HepG2 (cell line): ENCODE measurements around the gene THADA. TPM values are rescaled to one million over a fixed set of nuclear protein-coding genes. Genes with fewer than 3 reads are reported as not detected.

Experiments used
- ASH2L ChIP-seq: fragments of 300-600, 200-600 bp; sonication (generic); IDR thresholded peaks from 2 replicates; pipeline ENCODE4 v1.7.0; 2017; ENCODE audit warnings: low read depth, mild to moderate bottlenecking, moderate library complexity, mixed read lengths, low read length; ENCODE audit not compliant: insufficient read length
- ATAD3A ChIP-seq: sonication (generic); formaldehyde crosslinking; IDR thresholded peaks from 2 replicates; pipeline ENCODE4 v1.4.0; 2020; ENCODE audit warnings: missing genetic modification reagents
- CHD4 ChIP-seq: fragments of 200-600 bp; sonication (generic); IDR thresholded peaks from 2 replicates; pipeline ENCODE4 v1.7.0; 2017; ENCODE audit warnings: mild to moderate bottlenecking, low read length, borderline replicate concordance
- HIC2 ChIP-seq: sonication (generic); formaldehyde crosslinking; IDR thresholded peaks from 2 replicates; pipeline ENCODE4 v1.9.0; 2022; ENCODE audit warnings: low read depth, missing genetic modification reagents
- HNF1B ChIP-seq: sonication (generic); formaldehyde crosslinking; IDR thresholded peaks from 2 replicates; pipeline ENCODE4 v1.5.1; 2020; ENCODE audit warnings: mild to moderate bottlenecking, moderate library complexity, missing genetic modification reagents
- KDM6A ChIP-seq: IDR thresholded peaks from 2 replicates; pipeline ENCODE4 v1.6.1; 2016; ENCODE audit warnings: low read depth
- MED13 ChIP-seq: sonication (generic); formaldehyde crosslinking; IDR thresholded peaks from 2 replicates; pipeline ENCODE4 v1.5.0; 2020; ENCODE audit warnings: missing genetic modification reagents
- NCOR1 ChIP-seq: fragments of 200-600 bp; sonication (generic); IDR thresholded peaks from 2 replicates; pipeline ENCODE4 v1.7.0; 2017; ENCODE audit warnings: antibody characterized with exemption, low read length, borderline replicate concordance
- PITX1 ChIP-seq: sonication (generic); formaldehyde crosslinking; IDR thresholded peaks from 2 replicates; pipeline ENCODE4 v1.5.1; 2020; ENCODE audit warnings: mild to moderate bottlenecking, missing genetic modification reagents
- SALL1 ChIP-seq: sonication (generic); formaldehyde crosslinking; IDR thresholded peaks from 2 replicates; pipeline ENCODE4 v1.8.0; 2022; ENCODE audit warnings: mild to moderate bottlenecking, missing genetic modification reagents
- SETDB1 ChIP-seq: sonication (generic); formaldehyde crosslinking; IDR thresholded peaks from 2 replicates; pipeline ENCODE4 v1.5.1; 2020; ENCODE audit warnings: missing genetic modification reagents, mild to moderate bottlenecking, borderline replicate concordance
- SIN3B ChIP-seq: fragments of 150-350 bp; IDR thresholded peaks from 2 replicates; pipeline ENCODE4 v1.6.1; 2014; ENCODE audit warnings: low read length
- SMYD3 ChIP-seq: sonication (generic); formaldehyde crosslinking; IDR thresholded peaks from 2 replicates; pipeline ENCODE4 v1.8.1; 2023; ENCODE audit warnings: mild to moderate bottlenecking, missing genetic modification reagents
- TBX2 ChIP-seq: sonication (generic); formaldehyde crosslinking; IDR thresholded peaks from 2 replicates; pipeline ENCODE4 v1.5.0; 2020; ENCODE audit warnings: missing genetic modification reagents, mild to moderate bottlenecking, borderline replicate concordance
- U2AF1 ChIP-seq: fragments of 200-400 bp; formaldehyde crosslinking; optimal IDR thresholded peaks from 2 replicates; pipeline ENCODE3; 2017; ENCODE audit warnings: mild to moderate bottlenecking, low read depth, low read length
- ZBTB34 ChIP-seq: sonication (generic); formaldehyde crosslinking; IDR thresholded peaks from 2 replicates; pipeline ENCODE4 v1.8.0; 2022; ENCODE audit warnings: mild to moderate bottlenecking, missing genetic modification reagents
- ZEB1 ChIP-seq: IDR thresholded peaks from 2 replicates; pipeline ENCODE4 v1.6.1; 2012; ENCODE audit warnings: mild to moderate bottlenecking, low read depth, inconsistent platforms; ENCODE audit not compliant: insufficient replicate concordance
- ZFP37 ChIP-seq: sonication (generic); formaldehyde crosslinking; IDR thresholded peaks from 2 replicates; pipeline ENCODE4 v1.4.0; 2020; ENCODE audit warnings: missing genetic modification reagents, borderline replicate concordance
- ZKSCAN5 ChIP-seq: sonication (generic); formaldehyde crosslinking; IDR thresholded peaks from 2 replicates; pipeline ENCODE4 v1.5.1; 2020; ENCODE audit warnings: mild to moderate bottlenecking, missing genetic modification reagents
- ZNF260 ChIP-seq: sonication (generic); formaldehyde crosslinking; IDR thresholded peaks from 2 replicates; pipeline ENCODE4 v1.4.0; 2020; ENCODE audit warnings: missing genetic modification reagents, low read depth, mild to moderate bottlenecking, borderline replicate concordance
- ZNF558 ChIP-seq: sonication (generic); formaldehyde crosslinking; IDR thresholded peaks from 2 replicates; pipeline ENCODE4 v1.9.0; 2022; ENCODE audit warnings: mild to moderate bottlenecking, missing genetic modification reagents, borderline replicate concordance
- ZNF639 ChIP-seq: conservative IDR thresholded peaks from 2 replicates; pipeline ENCODE4 v1.6.1; 2018; ENCODE audit warnings: missing genetic modification reagents
- ZNF766 ChIP-seq: sonication (generic); formaldehyde crosslinking; IDR thresholded peaks from 2 replicates; pipeline ENCODE4 v1.5.0; 2020; ENCODE audit warnings: missing genetic modification reagents, borderline replicate concordance
- ZSCAN9 ChIP-seq: IDR thresholded peaks from 2 replicates; pipeline ENCODE4 v1.6.1; 2016; ENCODE audit warnings: borderline replicate concordance
- polyA plus RNA-seq, 8 experiments: library from polyadenylated mRNA; depleted of rRNA in 3 of 8; stranded (reverse) in 7 of 8; unstranded in 1 of 8; fragments of >200 nt; fragmentation: Illumina TruSeq in 4 of 8; extraction: Trizol in 4 of 8; gene quantifications; 2 replicates each; pipeline versions ENCODE4 v1.2.1 to v1.2.3, GENCODE V29; 2011 to 2016; ENCODE audit warnings: low read depth in 4 of 8, missing spikeins in 1 of 8, mixed read lengths in 1 of 8; ENCODE audit not compliant: insufficient read depth in 1 of 8
- total RNA-seq, 5 experiments: library from RNA; depleted of rRNA; stranded (reverse); fragments of >200 nt; fragmentation: Illumina TruSeq; extraction: Trizol; gene quantifications; 2 replicates each; pipeline ENCODE4 v1.2.3, GENCODE V29; 2016; ENCODE audit warnings: low read depth in 1 of 5

THADA gene
- total and polyA plus RNA-seq, 2 of the 13 experiments (the other 11 are each of a cell fraction or from before 2014, with no cell fraction given), result 12.7 to 21.7 TPM

GRCh38 chr2:43375746-43376522 lies 219.9 kb downstream of the THADA start (continued):
- TF ChIP-seq TBX2 (CRISPR knock-in tag), result peak; percentile 95
- no peak for TF ChIP-seq HIC2 (CRISPR knock-in tag)
- TF ChIP-seq ZEB1, result peak; percentile 98
- no peak for TF ChIP-seq ZNF260
- TF ChIP-seq PITX1 (CRISPR knock-in tag), result peak; percentile 96
- TF ChIP-seq KDM6A, result peak; percentile 99
- TF ChIP-seq ZBTB34 (CRISPR knock-in tag), result peak; percentile 95
- TF ChIP-seq HNF1B (CRISPR knock-in tag), result peak; percentile 96
- TF ChIP-seq ZSCAN9 (CRISPR knock-in tag), result peak; percentile 75
- TF ChIP-seq CHD4, result 0 out of 2 replicates have a peak, but pooled peaks have one; percentile 37
- TF ChIP-seq ASH2L, result peak; percentile 52
- TF ChIP-seq ZNF558 (CRISPR knock-in tag), result no peak
- TF ChIP-seq MED13 (CRISPR knock-in tag), result peak; percentile 90
- TF ChIP-seq NCOR1, result peak; percentile 56; the same call in 1 of the 2 replicates
- TF ChIP-seq ZFP37, result no peak
- peak; percentile 97 for TF ChIP-seq SMYD3 (CRISPR knock-in tag)
- no peak for TF ChIP-seq ZKSCAN5 (CRISPR knock-in tag)
- TF ChIP-seq SETDB1 (CRISPR knock-in tag), result no peak
- TF ChIP-seq ZNF766 (CRISPR knock-in tag), result 0 out of 2 replicates have a peak, but pooled peaks have one; percentile 54
- TF ChIP-seq ZNF639 (CRISPR knock-in tag), result no peak; the same call in 1 of the 2 replicates
- TF ChIP-seq SIN3B, result no peak
- TF ChIP-seq SALL1 (CRISPR knock-in tag), result peak; percentile 88; the same call in 1 of the 2 replicates
- no peak for TF ChIP-seq U2AF1
- no peak for TF ChIP-seq ATAD3A
